Endothelial cell (in vitro differentiated cells): ENCODE measurements around the gene GPR183. TPM values are rescaled to one million over a fixed set of nuclear protein-coding genes. Genes with fewer than 3 reads are reported as not detected.

Source experiments
- DNase-seq: peaks from one replicate; pipeline ENCODE4 v3.0.0; 2021; ENCODE audit warnings: low spot score
- H3K27ac Mint-ChIP-seq: one replicate; pipeline ENCODE4 v1.8.0; 2021; ENCODE audit warnings: mixed read lengths, inconsistent platforms; ENCODE audit not compliant: unreplicated experiment
- H3K27me3 Mint-ChIP-seq: one replicate; pipeline ENCODE4 v1.8.0; 2021; ENCODE audit warnings: mild to moderate bottlenecking, moderate library complexity, mixed read lengths, inconsistent platforms; ENCODE audit not compliant: unreplicated experiment
- H3K36me3 Mint-ChIP-seq: one replicate; pipeline ENCODE4 v1.8.0; 2021; ENCODE audit warnings: mild to moderate bottlenecking, low read depth, mixed read lengths, inconsistent platforms; ENCODE audit not compliant: unreplicated experiment
- H3K4me1 Mint-ChIP-seq: one replicate; pipeline ENCODE4 v1.8.0; 2021; ENCODE audit warnings: mild to moderate bottlenecking, mixed read lengths, inconsistent platforms; ENCODE audit not compliant: unreplicated experiment
- H3K4me3 Mint-ChIP-seq: one replicate; pipeline ENCODE4 v1.8.0; 2021; ENCODE audit warnings: mild to moderate bottlenecking, mixed read lengths, inconsistent platforms; ENCODE audit not compliant: unreplicated experiment
- H3K9me3 Mint-ChIP-seq: one replicate; pipeline ENCODE4 v1.8.0; 2021; ENCODE audit warnings: mixed read lengths, inconsistent platforms; ENCODE audit not compliant: unreplicated experiment
- CTCF ChIP-seq: fragments of 200-600 bp; sonication (generic); IDR thresholded peaks from one replicate; pipeline ENCODE4 v1.5.0; 2021; ENCODE audit warnings: antibody characterized with exemption; ENCODE audit not compliant: unreplicated experiment
- total RNA-seq: library from RNA; stranded (reverse); fragmentation: NEBNext Ultra II Directional; extraction: Animal tissue kit (Norgen Biotek cat#: 25700); gene quantifications from one replicate; pipeline ENCODE4 v1.2.1, GENCODE V29; 2021; ENCODE audit not compliant: unreplicated experiment

GPR183 gene
- total RNA-seq, 1 donor from 2014 or later: not detected

- Mint-ChIP-seq H3K4me1 (no peaks in the 10 kb centered on the region), H3K27ac (no peak overlapping the region), H3K36me3 (peaks cover 37% of the 10 kb centered on the region), H3K9me3 (no peaks in the 10 kb centered on the region), H3K4me3 (no peak overlapping the region), H3K27me3 (peaks cover 4% of the 10 kb centered on the region)
- TF ChIP-seq CTCF: no peak
- no peak for DNase-seq
Measured at GRCh38 chr13:99350191-99350590, 43.0 kb upstream of the GPR183 start.

GRCh38 chr13:99347911-99348451, 40.8 kb upstream of the GPR183 start:
- Mint-ChIP-seq H3K36me3 (peaks cover 37% of the 10 kb centered on the region), H3K27ac (no peak overlapping the region), H3K4me3 (peak overlapping the region; percentile 9), H3K27me3 (peaks cover 4% of the 10 kb centered on the region), H3K9me3 (no peaks in the 10 kb centered on the region), H3K4me1 (no peaks in the 10 kb centered on the region)
- no peak for DNase-seq
- no peak for TF ChIP-seq CTCF

DNA sequence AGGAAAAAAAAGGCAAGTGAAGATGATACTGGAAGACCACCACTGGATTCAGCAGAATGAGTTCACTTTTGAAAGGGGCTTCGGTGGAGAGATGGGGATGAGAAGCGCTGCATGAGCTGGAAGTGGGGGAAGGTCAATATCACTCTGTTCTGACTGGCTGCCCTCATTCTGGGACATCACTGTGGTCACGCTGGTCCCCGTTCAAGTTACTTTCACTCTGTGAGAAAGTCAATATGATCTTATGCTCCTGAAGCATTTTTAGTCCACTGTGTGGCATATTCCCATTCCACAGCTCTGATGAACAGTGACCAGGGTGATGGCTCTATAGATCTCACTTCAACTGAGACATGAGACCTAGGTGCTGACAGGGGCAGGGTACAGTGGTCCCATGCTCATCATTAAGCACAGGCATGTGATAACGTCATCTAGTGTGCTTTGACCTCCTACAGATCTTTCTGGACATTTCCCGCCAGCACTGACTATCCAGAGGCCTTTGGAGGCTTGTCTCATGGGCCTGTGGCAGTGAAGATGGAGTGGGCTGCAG, 40.2 kb upstream of the GPR183 start:
- no peak for DNase-seq
- Mint-ChIP-seq H3K27me3 (peaks cover 4% of the 10 kb centered on the region), H3K4me3 (no peak overlapping the region), H3K36me3 (peaks cover 35% of the 10 kb centered on the region), H3K9me3 (no peaks in the 10 kb centered on the region), H3K4me1 (no peaks in the 10 kb centered on the region), H3K27ac (no peak overlapping the region)
- no peak for TF ChIP-seq CTCF

DNA sequence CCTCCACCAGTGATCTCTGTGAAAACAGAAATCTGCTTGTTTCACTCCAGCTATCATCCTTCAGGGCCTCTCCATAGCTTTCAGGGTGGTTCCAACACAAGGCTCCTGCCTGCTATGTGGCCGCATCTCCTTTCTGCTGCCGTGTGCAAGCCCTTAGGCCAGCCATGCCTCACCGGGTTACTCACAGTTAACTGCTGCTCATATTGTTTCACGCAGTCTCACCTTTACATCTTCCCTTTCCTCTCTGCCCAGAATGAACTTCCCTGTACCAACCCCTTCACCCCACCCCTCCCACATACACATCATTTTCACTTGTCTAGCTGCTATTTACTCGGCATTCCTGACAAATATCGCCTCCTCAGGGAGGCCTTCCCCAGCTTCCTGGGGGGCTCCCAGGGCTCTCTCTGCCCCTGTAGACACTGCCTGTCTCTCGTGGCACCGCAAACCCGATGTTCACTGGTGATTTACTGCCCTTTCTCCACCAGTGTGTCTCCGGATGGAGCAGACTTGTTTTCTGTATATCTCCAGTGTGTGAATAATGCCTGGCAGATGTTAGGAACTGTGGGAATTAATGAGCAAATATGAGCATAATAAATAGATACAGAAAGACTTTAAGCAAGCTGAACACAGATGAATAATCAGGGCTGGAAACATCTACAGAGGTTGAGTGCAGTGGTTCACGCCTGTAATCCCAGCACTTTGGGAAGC, 39.3 kb upstream of the GPR183 start:
- no peak for DNase-seq
- TF ChIP-seq CTCF: no peak
- H3K9me3 Mint-ChIP-seq: no peaks in the 10 kb centered on the region
- H3K4me3 Mint-ChIP-seq: no peak overlapping the region
- H3K27ac Mint-ChIP-seq: no peak overlapping the region
- peaks cover 4% of the 10 kb centered on the region for H3K27me3 Mint-ChIP-seq
- no peaks in the 10 kb centered on the region for H3K4me1 Mint-ChIP-seq
- H3K36me3 Mint-ChIP-seq: peaks cover 40% of the 10 kb centered on the region

DNA sequence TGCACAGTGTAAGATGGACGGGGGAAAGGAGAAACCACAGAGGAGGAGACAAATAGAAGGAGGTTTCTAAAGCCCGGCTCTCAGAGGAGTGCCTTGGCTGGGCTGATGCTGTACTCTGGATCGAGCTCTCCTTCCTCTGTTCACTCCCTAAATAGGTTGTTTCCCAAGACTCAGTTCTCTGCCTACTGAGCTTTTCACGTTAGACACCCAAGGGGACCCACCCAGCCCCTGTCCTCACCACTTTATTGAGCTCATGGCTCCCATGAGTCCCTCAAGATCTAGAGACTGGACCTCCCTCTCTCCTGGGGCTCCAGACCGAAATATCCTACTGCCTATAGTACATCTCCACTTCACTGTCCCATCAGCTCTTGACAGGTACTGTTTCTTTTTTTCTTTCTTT, 38.1 kb upstream of the GPR183 start:
- peaks cover 47% of the 10 kb centered on the region for H3K36me3 Mint-ChIP-seq
- no peak for DNase-seq
- no peaks in the 10 kb centered on the region for H3K9me3 Mint-ChIP-seq
- peaks cover 4% of the 10 kb centered on the region for H3K27me3 Mint-ChIP-seq
- no peak overlapping the region for H3K27ac Mint-ChIP-seq
- H3K4me3 Mint-ChIP-seq: no peak overlapping the region
- no peak for TF ChIP-seq CTCF
- no peaks in the 10 kb centered on the region for H3K4me1 Mint-ChIP-seq
